Activated T-helper 2 cell treated with anti-CD3 and anti-CD28 coated beads, Interferon-gamma antibody, Interleukin-2, Interleukin-4, amounts not matched to agents 10 μg/mL and 5 μg/mL and 100 μg/mL, durations not matched to agents 14 hours and 24 hours and 36 hours (primary cell): ENCODE results near the gene UQCRC1. TPM values are rescaled to one million over a fixed set of nuclear protein-coding genes. Genes with fewer than 3 reads are reported as not detected.

Experiments used
- DNase-seq: peaks from one replicate; pipeline ENCODE4 v3.0.0; 2021; ENCODE audit warnings: low spot score
- H3K27ac Mint-ChIP-seq: one replicate; pipeline ENCODE4 v1.8.0; 2021; ENCODE audit warnings: mixed read lengths
- H3K27me3 Mint-ChIP-seq: one replicate; pipeline ENCODE4 v1.8.0; 2021; ENCODE audit warnings: low read depth, mixed read lengths
- H3K36me3 Mint-ChIP-seq: one replicate; pipeline ENCODE4 v1.8.0; 2021; ENCODE audit warnings: low read depth, mixed read lengths
- H3K4me1 Mint-ChIP-seq: one replicate; pipeline ENCODE4 v1.8.0; 2021; ENCODE audit warnings: low read depth, mixed read lengths
- H3K4me3 Mint-ChIP-seq: one replicate; pipeline ENCODE4 v1.8.0; 2021; ENCODE audit warnings: low read depth, mild to moderate bottlenecking, moderate library complexity, mixed read lengths
- H3K9me3 Mint-ChIP-seq: one replicate; pipeline ENCODE4 v1.8.0; 2021; ENCODE audit warnings: mixed read lengths
- intact Hi-C: fragments of 100-400 bp; cut with micrococcal nuclease; formaldehyde crosslinking; loops from one replicate; pipeline ENCODE4 v1.15.1; 2023
- total RNA-seq: library from RNA; stranded (reverse); gene quantifications from 2 replicates; pipeline ENCODE4 v1.2.3, GENCODE V29; 2022

UQCRC1 gene
- total RNA-seq, 1 donor from 2014 or later = 248 TPM

DNA sequence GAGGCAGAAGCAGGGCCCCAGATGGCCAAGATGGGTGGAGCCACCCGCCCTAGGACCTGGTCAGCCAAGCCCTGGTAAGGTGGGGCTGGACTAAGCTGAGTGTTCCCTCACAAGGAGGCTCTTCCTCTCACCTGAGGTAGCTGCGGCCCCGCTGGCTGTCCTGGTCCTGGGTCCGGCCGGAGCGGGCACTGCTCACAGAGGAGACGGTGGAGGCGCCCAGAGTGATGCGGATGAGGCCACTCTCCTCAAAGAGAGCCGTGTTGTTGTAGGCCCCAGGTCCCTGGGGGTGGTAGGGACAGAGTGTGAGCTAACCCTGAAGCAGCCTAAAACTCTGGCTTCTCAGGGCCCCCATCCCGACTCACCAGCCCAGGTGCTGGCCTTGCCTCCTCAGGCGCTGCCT is 33.2 kb upstream of the UQCRC1 start:
- no peak overlapping the region for H3K27ac Mint-ChIP-seq
- intact Hi-C loops = no loop called here
- H3K4me1 Mint-ChIP-seq = no peaks in the 10 kb centered on the region
- no peak for DNase-seq
- no peaks in the 10 kb centered on the region for H3K27me3 Mint-ChIP-seq
- H3K9me3 Mint-ChIP-seq = no peaks in the 10 kb centered on the region
- H3K36me3 Mint-ChIP-seq = peaks cover 16% of the 10 kb centered on the region
- H3K4me3 Mint-ChIP-seq = no peak overlapping the region

- H3K4me1 Mint-ChIP-seq = peaks cover 4% of the 10 kb centered on the region
- DNase-seq = no peak
- intact Hi-C loops = no loop called here
- no peaks in the 10 kb centered on the region for H3K27me3 Mint-ChIP-seq
- H3K27ac Mint-ChIP-seq = no peak overlapping the region
- H3K36me3 Mint-ChIP-seq = peaks cover 16% of the 10 kb centered on the region
- H3K9me3 Mint-ChIP-seq = no peaks in the 10 kb centered on the region
- no peak overlapping the region for H3K4me3 Mint-ChIP-seq
Observed at GRCh38 chr3:48641396-48641795, 31.9 kb upstream of the UQCRC1 start.

GRCh38 chr3:48639944-48640606 is 30.6 kb upstream of the UQCRC1 start:
- Mint-ChIP-seq H3K27ac (no peak overlapping the region), H3K36me3 (peaks cover 16% of the 10 kb centered on the region), H3K27me3 (no peaks in the 10 kb centered on the region), H3K4me3 (no peak overlapping the region), H3K9me3 (no peaks in the 10 kb centered on the region), H3K4me1 (peaks cover 10% of the 10 kb centered on the region)
- no peak for DNase-seq
- intact Hi-C loops = loop anchor here (5.0 to 10.0 kb wide), 2 partner anchors 165 to 238 kb away; no protein-coding TSS in a partner anchor

- no peak for DNase-seq
- no peaks in the 10 kb centered on the region for H3K27me3 Mint-ChIP-seq
- H3K9me3 Mint-ChIP-seq = no peaks in the 10 kb centered on the region
- no peak overlapping the region for H3K27ac Mint-ChIP-seq
- peaks cover 21% of the 10 kb centered on the region for H3K4me1 Mint-ChIP-seq
- H3K4me3 Mint-ChIP-seq = peak overlapping the region; percentile 33
- H3K36me3 Mint-ChIP-seq = peaks cover 18% of the 10 kb centered on the region
- intact Hi-C loops = loop anchor here (5.0 to 10.0 kb wide), 2 partner anchors 163 to 235 kb away; no protein-coding TSS in a partner anchor
Observed at GRCh38 chr3:48637305-48637704, 27.9 kb upstream of the UQCRC1 start.

DNA sequence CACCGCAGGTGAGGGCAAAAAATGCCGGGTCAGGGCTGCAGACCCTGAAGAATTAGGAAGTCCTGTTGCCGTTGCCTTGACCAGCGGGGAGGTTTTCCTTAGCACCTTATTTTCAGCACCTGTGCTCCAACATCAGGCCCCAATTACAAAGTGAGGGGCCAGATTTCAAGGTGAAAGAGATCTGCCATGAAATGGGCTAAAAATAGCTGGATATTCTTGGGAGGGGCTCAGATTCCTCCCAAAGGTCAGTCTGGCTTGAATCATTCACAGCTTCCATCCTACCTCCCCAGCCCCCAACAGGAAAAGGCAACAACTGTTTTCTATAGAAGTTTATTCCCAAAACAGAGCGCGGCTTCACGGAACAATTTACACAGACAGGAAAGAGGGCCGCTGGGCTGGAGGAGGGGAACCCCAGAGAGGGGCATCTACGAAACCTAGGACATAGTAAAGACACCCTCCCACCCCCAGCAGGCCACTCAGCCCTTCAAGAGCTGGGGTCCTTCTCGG is 26.8 kb upstream of the UQCRC1 start:
- DNase-seq = no peak
- H3K27ac Mint-ChIP-seq = peak overlapping the region; percentile 87
- H3K27me3 Mint-ChIP-seq = no peaks in the 10 kb centered on the region
- peaks cover 20% of the 10 kb centered on the region for H3K36me3 Mint-ChIP-seq
- peak overlapping the region; percentile 92 for H3K4me3 Mint-ChIP-seq
- peaks cover 21% of the 10 kb centered on the region for H3K4me1 Mint-ChIP-seq
- no peaks in the 10 kb centered on the region for H3K9me3 Mint-ChIP-seq
- intact Hi-C loops = loop anchor here (5.0 to 10.0 kb wide), 2 partner anchors 161 to 234 kb away; no protein-coding TSS in a partner anchor

DNA sequence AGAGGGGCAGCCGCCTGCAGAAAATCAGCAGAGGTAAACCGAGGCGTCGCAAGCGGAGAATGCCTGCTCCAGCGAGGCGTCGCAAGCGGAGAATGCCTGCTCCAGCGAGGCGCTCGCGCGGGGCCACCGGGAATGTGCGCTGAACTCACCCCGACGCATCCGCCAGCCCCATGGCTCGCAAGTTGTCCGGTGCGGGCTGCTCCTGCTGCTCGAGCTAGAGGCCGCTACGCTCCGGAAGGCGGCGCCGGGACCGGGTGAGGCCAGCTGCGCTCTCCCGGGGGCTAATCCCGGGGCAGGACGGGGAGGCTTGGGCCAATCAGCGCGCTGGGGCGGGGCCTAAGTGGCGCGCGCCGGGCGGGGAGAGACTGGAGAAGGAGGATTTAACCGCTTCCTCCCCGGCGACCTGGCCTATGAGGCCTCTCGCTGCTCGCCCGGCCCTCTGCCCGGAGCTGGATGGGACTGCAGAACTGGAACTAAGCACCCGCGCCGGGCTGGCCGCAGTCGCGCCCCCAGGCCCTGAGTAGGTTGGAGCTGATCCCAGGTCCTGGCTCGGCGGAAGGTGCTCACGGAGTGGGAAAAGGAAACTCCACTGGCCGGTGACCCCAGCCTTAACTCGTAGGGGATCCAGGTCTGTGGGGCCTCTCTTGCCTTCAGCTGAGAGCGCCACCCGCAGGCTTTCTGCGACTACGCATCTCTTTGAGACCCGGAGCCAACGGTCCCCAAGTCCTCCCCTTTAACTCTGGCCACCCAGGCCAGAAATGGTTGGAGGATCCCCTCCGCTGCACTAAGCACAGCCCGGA is 26.0 kb upstream of the UQCRC1 start, which contains the start of gene SLC26A6:
TSS of gene SLC26A6 (minus strand) at position 240 of the 800 bp plus-strand sequence. CDS start at position 172, 68 bp downstream.
- Mint-ChIP-seq H3K4me3 (peak within 1 kb of the TSS; percentile 92), H3K36me3 (peaks cover 27% of the 10 kb centered on the region), H3K9me3 (no peaks in the 10 kb centered on the region), H3K27me3 (no peaks in the 10 kb centered on the region), H3K27ac (peak within 1 kb of the TSS; percentile 87), H3K4me1 (peaks cover 21% of the 10 kb centered on the region)
- intact Hi-C loops = loop anchor here (1.0 to 10.0 kb wide), 6 partner anchors 21 to 233 kb away; partner anchors contain the start of gene UQCRC1
- DNase-seq = peak; percentile 94

GRCh38 chr3:48634661-48635221 is 25.3 kb upstream of the UQCRC1 start:
- Mint-ChIP-seq H3K27ac (peak overlapping the region; percentile 42), H3K27me3 (no peaks in the 10 kb centered on the region), H3K4me3 (peak overlapping the region; percentile 92), H3K36me3 (peaks cover 33% of the 10 kb centered on the region), H3K4me1 (peaks cover 21% of the 10 kb centered on the region), H3K9me3 (no peaks in the 10 kb centered on the region)
- DNase-seq = peak; percentile 37
- intact Hi-C loops = loop anchor here (1.0 to 10.0 kb wide), 6 partner anchors 20 to 232 kb away; partner anchors contain the start of gene UQCRC1

GRCh38 chr3:48633743-48634142 is 24.3 kb upstream of the UQCRC1 start:
- peak overlapping the region; percentile 92 for H3K4me3 Mint-ChIP-seq
- DNase-seq = no peak
- intact Hi-C loops = loop anchor here (2.0 to 10.0 kb wide), 2 partner anchors 23 to 159 kb away; no protein-coding TSS in a partner anchor
- peaks cover 21% of the 10 kb centered on the region for H3K4me1 Mint-ChIP-seq
- peaks cover 40% of the 10 kb centered on the region for H3K36me3 Mint-ChIP-seq
- H3K27me3 Mint-ChIP-seq = no peaks in the 10 kb centered on the region
- H3K9me3 Mint-ChIP-seq = no peaks in the 10 kb centered on the region
- H3K27ac Mint-ChIP-seq = peak overlapping the region; percentile 38

GRCh38 chr3:48633256-48633655 is 23.8 kb upstream of the UQCRC1 start:
- H3K27ac Mint-ChIP-seq = peak overlapping the region; percentile 38
- H3K36me3 Mint-ChIP-seq = peaks cover 44% of the 10 kb centered on the region
- H3K9me3 Mint-ChIP-seq = no peaks in the 10 kb centered on the region
- H3K4me3 Mint-ChIP-seq = peak overlapping the region; percentile 92
- peaks cover 21% of the 10 kb centered on the region for H3K4me1 Mint-ChIP-seq
- H3K27me3 Mint-ChIP-seq = no peaks in the 10 kb centered on the region
- no peak for DNase-seq
- intact Hi-C loops = loop anchor here (10.0 kb wide), 1 partner anchor 158 kb away; no protein-coding TSS in a partner anchor

- intact Hi-C loops = loop anchor here (10.0 kb wide), 1 partner anchor 157 kb away; no protein-coding TSS in a partner anchor
- H3K4me3 Mint-ChIP-seq = no peak overlapping the region
- no peaks in the 10 kb centered on the region for H3K9me3 Mint-ChIP-seq
- H3K4me1 Mint-ChIP-seq = peaks cover 17% of the 10 kb centered on the region
- H3K36me3 Mint-ChIP-seq = peaks cover 56% of the 10 kb centered on the region
- no peaks in the 10 kb centered on the region for H3K27me3 Mint-ChIP-seq
- no peak for DNase-seq
- no peak overlapping the region for H3K27ac Mint-ChIP-seq
Observed at GRCh38 chr3:48631516-48632448, 22.3 kb upstream of the UQCRC1 start.

DNA sequence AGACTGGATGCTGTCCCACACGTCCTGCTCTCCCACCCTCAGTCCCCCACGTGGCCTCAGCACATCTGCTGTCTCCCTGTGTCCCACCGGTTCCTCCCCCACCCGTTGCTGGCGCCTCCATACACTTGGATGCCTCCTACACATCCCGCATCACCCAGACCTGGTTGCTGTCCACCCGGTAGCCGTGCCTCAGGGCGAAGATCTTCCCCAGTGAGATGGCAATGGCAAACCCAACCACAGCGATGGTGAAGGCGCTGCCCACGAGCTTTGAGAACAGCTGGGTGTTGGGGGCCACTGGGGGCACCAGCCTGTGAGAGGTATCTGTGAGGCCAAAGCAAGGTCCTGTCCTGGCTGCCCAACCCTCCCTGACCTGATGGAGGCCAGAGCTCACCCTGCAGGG is 21.4 kb upstream of the UQCRC1 start:
- H3K27me3 Mint-ChIP-seq = no peaks in the 10 kb centered on the region
- H3K27ac Mint-ChIP-seq = no peak overlapping the region
- H3K4me3 Mint-ChIP-seq = no peak overlapping the region
- no peak for DNase-seq
- intact Hi-C loops = loop anchor here (10.0 kb wide), 1 partner anchor 156 kb away; no protein-coding TSS in a partner anchor
- no peaks in the 10 kb centered on the region for H3K9me3 Mint-ChIP-seq
- peaks cover 11% of the 10 kb centered on the region for H3K4me1 Mint-ChIP-seq
- peaks cover 65% of the 10 kb centered on the region for H3K36me3 Mint-ChIP-seq
